HEK293 (cell line): ENCODE data around the gene LY6G5B.
A peak's percentile ranks its signal among the peaks of the same experiment; 100 is the strongest.

Source experiments
- KLF17 ChIP-seq: fragments of 450-650 bp; formaldehyde crosslinking; IDR thresholded peaks from 2 replicates; pipeline ENCODE4 v1.5.1; 2016; ENCODE audit warnings: missing biosample characterization, missing genetic modification characterization
- PATZ1 ChIP-seq: fragments of 450-650 bp; formaldehyde crosslinking; IDR thresholded peaks from 2 replicates; pipeline ENCODE4 v1.5.1; 2016; ENCODE audit warnings: missing biosample characterization, missing genetic modification characterization
- PRDM10 ChIP-seq: fragments of 450-650 bp; formaldehyde crosslinking; IDR thresholded peaks from 2 replicates; pipeline ENCODE4 v1.5.1; 2016; ENCODE audit warnings: missing biosample characterization, missing genetic modification characterization
- SALL2 ChIP-seq: fragments of 450-650 bp; formaldehyde crosslinking; IDR thresholded peaks from 2 replicates; pipeline ENCODE4 v1.5.0; 2017; ENCODE audit warnings: missing biosample characterization, mild to moderate bottlenecking, missing genetic modification characterization, borderline replicate concordance
- SCRT1 ChIP-seq: fragments of 450-650 bp; formaldehyde crosslinking; IDR thresholded peaks from 2 replicates; pipeline ENCODE4 v1.5.1; 2016; ENCODE audit warnings: missing biosample characterization, missing genetic modification characterization, borderline replicate concordance
- SCRT2 ChIP-seq: fragments of 450-650 bp; formaldehyde crosslinking; IDR thresholded peaks from 2 replicates; pipeline ENCODE4 v1.5.1; 2016; ENCODE audit warnings: missing biosample characterization, missing genetic modification characterization
- WT1 ChIP-seq: fragments of 450-650 bp; formaldehyde crosslinking; IDR thresholded peaks from 2 replicates; pipeline ENCODE4 v1.5.1; 2016; ENCODE audit warnings: missing biosample characterization, missing genetic modification characterization
- YY1 ChIP-seq: fragments of 450-650 bp; formaldehyde crosslinking; IDR thresholded peaks from 2 replicates; pipeline ENCODE4 v1.5.1; 2018; ENCODE audit warnings: missing biosample characterization, missing genetic modification characterization
- ZBTB1 ChIP-seq: fragments of 450-650 bp; formaldehyde crosslinking; IDR thresholded peaks from 2 replicates; pipeline ENCODE4 v1.5.1; 2016; ENCODE audit warnings: missing biosample characterization, missing genetic modification characterization
- ZBTB17 ChIP-seq: fragments of 450-650 bp; formaldehyde crosslinking; IDR thresholded peaks from 2 replicates; pipeline ENCODE4 v1.5.1; 2016; ENCODE audit warnings: missing biosample characterization, missing genetic modification characterization
- ZBTB20 ChIP-seq: fragments of 450-650 bp; formaldehyde crosslinking; IDR thresholded peaks from 2 replicates; pipeline ENCODE4 v1.5.1; 2016; ENCODE audit warnings: missing biosample characterization, missing genetic modification characterization
- ZBTB44 ChIP-seq: fragments of 450-650 bp; IDR thresholded peaks from 2 replicates; pipeline ENCODE4 v1.5.1; 2018; ENCODE audit warnings: missing biosample characterization, mild to moderate bottlenecking, missing genetic modification characterization
- ZFP41 ChIP-seq: fragments of 450-650 bp; formaldehyde crosslinking; IDR thresholded peaks from 2 replicates; pipeline ENCODE4 v1.5.1; 2016; ENCODE audit warnings: missing biosample characterization, missing genetic modification characterization, borderline replicate concordance
- ZFP69B ChIP-seq: fragments of 450-650 bp; formaldehyde crosslinking; IDR thresholded peaks from 2 replicates; pipeline ENCODE4 v1.5.1; 2016; ENCODE audit warnings: missing biosample characterization, missing genetic modification characterization
- ZNF148 ChIP-seq: fragments of 450-650 bp; formaldehyde crosslinking; IDR thresholded peaks from 2 replicates; pipeline ENCODE4 v1.5.0; 2017; ENCODE audit warnings: missing biosample characterization, missing genetic modification characterization, borderline replicate concordance
- ZNF174 ChIP-seq: fragments of 450-650 bp; formaldehyde crosslinking; IDR thresholded peaks from 2 replicates; pipeline ENCODE4 v1.5.0; 2017; ENCODE audit warnings: missing biosample characterization, mild to moderate bottlenecking, missing genetic modification characterization
- ZNF184 ChIP-seq: fragments of 450-650 bp; IDR thresholded peaks from 2 replicates; pipeline ENCODE4 v1.5.1; 2018; ENCODE audit warnings: missing biosample characterization, mild to moderate bottlenecking, missing genetic modification characterization
- ZNF19 ChIP-seq: fragments of 450-650 bp; formaldehyde crosslinking; IDR thresholded peaks from 2 replicates; pipeline ENCODE4; 2016; ENCODE audit warnings: missing biosample characterization, missing genetic modification characterization, low read depth
- ZNF221 ChIP-seq: fragments of 450-650 bp; formaldehyde crosslinking; IDR thresholded peaks from 2 replicates; pipeline ENCODE4 v1.5.1; 2017; ENCODE audit warnings: missing biosample characterization, missing genetic modification characterization, borderline replicate concordance
- ZNF362 ChIP-seq: fragments of 450-650 bp; formaldehyde crosslinking; IDR thresholded peaks from 2 replicates; pipeline ENCODE4 v1.5.1; 2016; ENCODE audit warnings: missing biosample characterization, missing genetic modification characterization
- ZNF404 ChIP-seq: fragments of 450-650 bp; formaldehyde crosslinking; IDR thresholded peaks from 2 replicates; pipeline ENCODE4 v1.5.1; 2017; ENCODE audit warnings: missing biosample characterization, missing genetic modification characterization
- ZNF48 ChIP-seq: fragments of 450-650 bp; formaldehyde crosslinking; IDR thresholded peaks from 2 replicates; pipeline ENCODE4 v1.5.1; 2016; ENCODE audit warnings: missing biosample characterization, missing genetic modification characterization
- ZNF544 ChIP-seq: fragments of 450-650 bp; formaldehyde crosslinking; IDR thresholded peaks from 2 replicates; pipeline ENCODE4 v1.5.0; 2017; ENCODE audit warnings: missing biosample characterization, missing genetic modification characterization
- ZNF629 ChIP-seq: fragments of 450-650 bp; formaldehyde crosslinking; IDR thresholded peaks from 2 replicates; pipeline ENCODE4 v1.5.1; 2017; ENCODE audit warnings: missing biosample characterization, missing genetic modification characterization
- ZNF639 ChIP-seq: fragments of 450-650 bp; formaldehyde crosslinking; IDR thresholded peaks from 2 replicates; pipeline ENCODE4 v1.5.1; 2016; ENCODE audit warnings: missing biosample characterization, missing genetic modification characterization
- ZXDB ChIP-seq: fragments of 450-650 bp; formaldehyde crosslinking; IDR thresholded peaks from 2 replicates; pipeline ENCODE4 v1.5.1; 2016; ENCODE audit warnings: missing biosample characterization, missing genetic modification characterization

Gene LY6G5B

GRCh38 chr6:31664790-31665500 is 4.8 kb upstream of the LY6G5B start, which contains the start of gene GPANK1 (continued):
- 0 out of 2 replicates have a peak, but pooled peaks have one; percentile 21 for TF ChIP-seq ZNF639 (tag by site-specific recombination)
- TF ChIP-seq PRDM10: peak; percentile 49; the same call in 1 of the 2 replicates
- TF ChIP-seq ZBTB44: 0 out of 2 replicates have a peak, but pooled peaks have one; percentile 49
- TF ChIP-seq PATZ1 (tag by site-specific recombination): peak; percentile 50
- peak; percentile 44 for TF ChIP-seq ZXDB
- no peak for TF ChIP-seq ZNF19 (tag by site-specific recombination)
- TF ChIP-seq ZNF174 (tag by site-specific recombination): no peak
- TF ChIP-seq ZNF404 (tag by site-specific recombination): no peak
- no peak for TF ChIP-seq ZFP69B (tag by site-specific recombination)
- peak; percentile 95 for TF ChIP-seq SCRT1
- no peak for TF ChIP-seq ZFP41 (tag by site-specific recombination)
- no peak for TF ChIP-seq ZNF184 (tag by site-specific recombination)
- TF ChIP-seq YY1 (tag by site-specific recombination): peak; percentile 71; the same call in 1 of the 2 replicates
- no peak for TF ChIP-seq ZNF221 (tag by site-specific recombination)
- no peak for TF ChIP-seq SALL2 (tag by site-specific recombination)
- no peak for TF ChIP-seq ZNF544 (tag by site-specific recombination)
- no peak for TF ChIP-seq ZNF48 (tag by site-specific recombination)
- peak; percentile 88 for TF ChIP-seq ZNF362
- TF ChIP-seq ZBTB17 (tag by site-specific recombination): peak; percentile 93
- TF ChIP-seq ZBTB1: no peak
- TF ChIP-seq KLF17 (tag by site-specific recombination): 0 out of 2 replicates have a peak, but pooled peaks have one; percentile 33
- TF ChIP-seq WT1 (tag by site-specific recombination): peak; percentile 78
- TF ChIP-seq SCRT2 (tag by site-specific recombination): peak; percentile 99
- peak; percentile 84 for TF ChIP-seq ZNF629 (tag by site-specific recombination)
- TF ChIP-seq ZNF148: no peak
- no peak for TF ChIP-seq ZBTB20 (tag by site-specific recombination)
